Measurements from ENCODE around the gene CDC25B.
A peak's percentile ranks its signal among the peaks of the same experiment; 100 is the strongest.
"Not testable (repeated sequence)": the region's sequence is repeated elsewhere in the genome, so short reads cannot be mapped to it uniquely, and the experiment has no call there.

The CDC25B gene

DNA sequence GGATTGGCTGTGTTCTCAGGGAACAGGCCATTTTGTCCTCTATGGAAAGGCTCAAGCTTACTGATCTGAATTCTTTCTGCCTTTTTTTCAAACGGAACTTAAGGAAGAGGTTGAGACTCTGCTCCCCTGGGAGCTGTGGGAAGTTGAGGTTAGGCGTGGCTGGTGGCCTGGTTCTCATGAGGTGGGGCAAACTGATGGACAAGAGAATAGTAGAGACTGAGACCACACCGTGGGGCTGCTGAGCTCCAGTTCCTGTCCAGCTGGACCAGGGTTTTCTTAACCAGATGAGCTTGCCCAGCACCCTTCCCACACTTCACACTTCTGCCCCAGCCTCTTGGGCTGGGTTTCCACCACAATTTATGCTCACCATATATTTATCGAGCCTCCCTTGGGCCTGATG is 30.3 kb downstream of the CDC25B start:
- H3K4me3 ChIP-seq (replicated peaks in 1 of 2; ENCODE audit: low read depth in 2 of 2, low read length in 2 of 2): no peak overlapping the region
- TF ChIP-seq, protein P1, sequence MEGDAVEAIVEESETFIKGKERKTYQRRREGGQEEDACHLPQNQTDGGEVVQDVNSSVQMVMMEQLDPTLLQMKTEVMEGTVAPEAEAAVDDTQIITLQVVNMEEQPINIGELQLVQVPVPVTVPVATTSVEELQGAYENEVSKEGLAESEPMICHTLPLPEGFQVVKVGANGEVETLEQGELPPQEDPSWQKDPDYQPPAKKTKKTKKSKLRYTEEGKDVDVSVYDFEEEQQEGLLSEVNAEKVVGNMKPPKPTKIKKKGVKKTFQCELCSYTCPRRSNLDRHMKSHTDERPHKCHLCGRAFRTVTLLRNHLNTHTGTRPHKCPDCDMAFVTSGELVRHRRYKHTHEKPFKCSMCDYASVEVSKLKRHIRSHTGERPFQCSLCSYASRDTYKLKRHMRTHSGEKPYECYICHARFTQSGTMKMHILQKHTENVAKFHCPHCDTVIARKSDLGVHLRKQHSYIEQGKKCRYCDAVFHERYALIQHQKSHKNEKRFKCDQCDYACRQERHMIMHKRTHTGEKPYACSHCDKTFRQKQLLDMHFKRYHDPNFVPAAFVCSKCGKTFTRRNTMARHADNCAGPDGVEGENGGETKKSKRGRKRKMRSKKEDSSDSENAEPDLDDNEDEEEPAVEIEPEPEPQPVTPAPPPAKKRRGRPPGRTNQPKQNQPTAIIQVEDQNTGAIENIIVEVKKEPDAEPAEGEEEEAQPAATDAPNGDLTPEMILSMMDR (IDR thresholded peaks at IDR 0.05; ENCODE audit: low read depth, low read length): no peak
- DNase-seq (ENCODE audit: low read depth in 2 of 2): peak in 1 of 2 donors; percentile 28

DNA sequence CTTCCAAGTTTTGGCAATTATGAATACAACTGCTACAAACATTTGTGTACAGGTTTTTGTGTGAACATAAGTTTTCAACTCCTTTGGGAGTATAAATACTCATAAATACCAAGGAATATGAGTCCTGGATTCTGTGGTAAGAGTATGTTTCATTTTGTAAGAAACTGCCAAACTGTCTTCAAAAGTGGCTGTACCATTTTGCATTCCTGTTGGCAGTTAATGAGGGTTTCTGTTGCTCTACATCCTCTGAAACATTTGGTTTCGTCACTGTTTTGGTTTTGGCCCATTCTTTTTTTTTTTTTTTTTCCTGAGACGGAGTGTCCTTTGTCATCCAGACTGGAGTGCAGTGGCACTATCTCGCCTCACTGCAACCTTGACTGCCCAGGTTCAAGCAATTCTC is 32.7 kb downstream of the CDC25B start:
- TF ChIP-seq, protein P1 (IDR thresholded peaks at IDR 0.05; ENCODE audit: low read depth, low read length): no peak
- DNase-seq (ENCODE audit: low read depth in 2 of 2): no peak
- H3K4me3 ChIP-seq (replicated peaks in 1 of 2; ENCODE audit: low read depth in 2 of 2, low read length in 2 of 2): no peak overlapping the region

DNA sequence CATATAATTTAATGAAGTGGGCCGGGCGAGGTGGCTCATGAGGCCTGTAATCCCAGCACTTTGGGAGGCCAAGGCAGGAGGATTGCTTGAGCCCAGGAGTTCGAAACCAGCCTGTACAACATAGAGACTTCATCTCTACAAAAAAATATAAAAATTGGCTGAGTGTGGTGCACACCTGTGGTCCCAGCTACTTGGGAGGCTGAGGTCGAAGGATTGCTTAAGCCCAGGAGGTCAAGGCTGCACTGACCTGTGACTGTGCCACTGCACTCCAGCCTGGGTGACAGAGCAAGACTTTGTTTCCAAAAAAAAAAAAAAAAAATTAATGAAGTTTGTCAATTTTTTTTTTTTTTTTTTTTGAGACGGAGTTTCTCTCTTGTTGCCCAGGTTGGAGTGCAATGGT is 33.8 kb downstream of the CDC25B start:
- not testable (repeated sequence) for DNase-seq (ENCODE audit: low read depth in 2 of 2); H3K4me3 ChIP-seq (replicated peaks in 1 of 2; ENCODE audit: low read depth in 2 of 2, low read length in 2 of 2)

DNA sequence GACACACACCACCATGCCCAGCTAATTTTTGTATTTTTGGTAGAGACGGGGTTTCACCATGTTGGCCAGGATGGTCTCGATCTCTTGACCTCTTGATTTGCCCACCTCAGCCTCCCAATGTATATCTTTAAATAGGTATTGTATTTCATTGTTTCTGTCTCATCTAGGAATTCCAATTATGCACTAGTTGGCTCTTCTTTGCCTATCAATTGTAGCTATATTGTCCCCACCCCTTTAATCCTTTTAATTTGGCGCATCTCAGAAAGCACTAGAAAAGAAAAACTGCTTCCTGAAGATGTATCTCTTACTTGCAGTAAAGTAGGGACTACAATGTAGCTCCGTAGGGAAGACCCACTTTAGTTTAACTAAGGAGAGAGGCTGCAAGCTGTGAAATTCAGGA is 40.0 kb downstream of the CDC25B start:
- TF ChIP-seq, protein P1 (IDR thresholded peaks at IDR 0.05; ENCODE audit: low read depth, low read length): no peak
- DNase-seq (ENCODE audit: low read depth in 2 of 2): no peak
- H3K4me3 ChIP-seq (replicated peaks in 1 of 2; ENCODE audit: low read depth in 2 of 2, low read length in 2 of 2): no peak overlapping the region

DNA sequence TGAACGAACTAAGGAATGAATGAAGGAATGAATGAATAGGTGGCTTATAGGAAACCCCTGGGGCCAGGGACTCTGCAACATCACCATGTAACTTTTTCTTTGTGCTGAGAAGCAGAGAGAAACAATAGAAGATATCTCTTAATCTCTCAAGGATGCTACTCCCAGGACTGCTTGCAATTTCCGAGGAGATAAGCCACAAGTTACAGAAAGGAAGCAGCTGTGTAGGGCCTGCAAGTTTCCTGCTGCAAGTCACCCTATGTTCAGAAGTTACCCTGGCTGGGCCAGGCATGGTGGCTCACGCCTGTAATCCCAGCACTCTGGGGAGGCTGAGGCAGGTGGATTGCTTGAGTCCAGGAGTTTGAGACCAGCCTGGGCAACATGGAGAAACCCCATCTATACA is 43.2 kb downstream of the CDC25B start:
- peak; percentile 19 to 34 for DNase-seq (ENCODE audit: low read depth in 2 of 2)
- no peak overlapping the region for H3K4me3 ChIP-seq (replicated peaks in 1 of 2; ENCODE audit: low read depth in 2 of 2, low read length in 2 of 2)
- TF ChIP-seq, protein P1 (IDR thresholded peaks at IDR 0.05; ENCODE audit: low read depth, low read length): no peak

DNA sequence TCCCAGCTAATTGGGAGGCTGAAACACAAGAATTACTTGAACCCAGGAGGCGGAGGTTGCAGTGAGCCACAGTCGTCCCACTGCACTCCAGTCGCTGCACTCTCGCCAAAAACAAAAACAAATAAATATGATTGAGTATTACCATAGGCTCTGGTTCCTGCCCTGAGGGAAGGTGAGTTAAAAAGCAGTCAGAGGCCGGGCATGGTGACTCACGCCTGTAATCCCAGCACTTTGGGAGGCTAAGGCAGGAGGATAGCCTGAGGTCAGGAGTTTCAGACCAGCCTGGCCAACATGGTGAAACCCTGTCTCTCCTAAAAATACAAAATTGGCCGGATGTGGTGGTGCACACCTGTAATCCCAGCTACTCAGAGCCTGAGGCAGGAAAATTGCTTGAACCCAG is 44.1 kb downstream of the CDC25B start:
- not testable (repeated sequence) for H3K4me3 ChIP-seq (replicated peaks in 1 of 2; ENCODE audit: low read depth in 2 of 2, low read length in 2 of 2); DNase-seq (ENCODE audit: low read depth in 2 of 2)

DNA sequence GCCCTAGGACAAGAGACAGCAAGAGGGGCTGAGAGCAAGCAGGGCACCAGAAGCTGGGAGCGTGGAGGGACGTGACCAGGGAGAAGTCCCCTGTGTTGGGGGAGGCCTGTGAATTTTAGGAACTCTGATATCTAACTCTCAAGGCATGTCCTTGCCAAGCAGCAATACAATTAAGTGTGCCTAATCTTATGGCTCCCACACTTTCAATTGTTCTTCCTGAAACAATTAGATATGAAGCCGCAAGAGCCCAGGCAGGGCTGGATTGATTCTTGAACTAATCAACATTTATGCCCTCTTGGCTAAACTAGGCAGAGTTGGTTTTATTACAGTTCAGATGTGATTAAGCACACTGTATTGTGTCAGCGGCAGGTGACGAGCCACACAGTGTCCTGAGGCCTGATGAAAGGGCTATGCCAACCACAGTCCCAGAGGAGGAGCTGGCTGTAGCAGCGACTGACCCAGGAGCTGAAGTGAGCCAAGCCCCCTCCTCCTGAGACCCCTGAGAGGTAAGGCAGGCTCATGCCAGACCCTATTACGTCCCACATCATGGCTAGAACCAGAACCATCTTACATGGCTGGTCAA is 46.3 kb downstream of the CDC25B start:
- DNase-seq (ENCODE audit: low read depth in 2 of 2): no peak
- H3K4me3 ChIP-seq (replicated peaks in 1 of 2; ENCODE audit: low read depth in 2 of 2, low read length in 2 of 2): no peak overlapping the region
- TF ChIP-seq, protein P1 (IDR thresholded peaks at IDR 0.05; ENCODE audit: low read depth, low read length): no peak

DNA sequence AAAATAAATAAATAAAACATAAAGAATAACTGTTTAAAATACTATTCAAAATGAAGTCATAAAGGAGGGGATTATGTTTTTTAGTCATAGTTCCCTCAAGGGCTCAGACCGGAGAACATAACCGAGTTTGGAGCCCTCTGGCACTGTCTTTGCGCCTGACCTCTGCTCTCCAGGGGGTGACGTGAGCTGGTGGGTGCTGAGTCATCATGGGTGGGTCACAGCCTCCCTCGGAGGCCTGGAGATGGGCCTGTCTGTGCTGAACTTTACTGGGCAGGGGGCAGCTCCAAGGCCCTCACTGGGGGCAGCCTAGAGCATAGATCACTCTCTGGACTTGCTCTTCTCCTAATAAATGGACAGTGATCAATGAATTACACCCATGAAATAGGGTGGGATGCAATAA is 47.4 kb downstream of the CDC25B start:
- TF ChIP-seq, protein P1 (IDR thresholded peaks at IDR 0.05; ENCODE audit: low read depth, low read length): no peak
- H3K4me3 ChIP-seq (replicated peaks in 1 of 2; ENCODE audit: low read depth in 2 of 2, low read length in 2 of 2): no peak overlapping the region
- peak; percentile 67 to 83 for DNase-seq (ENCODE audit: low read depth in 2 of 2)

DNA sequence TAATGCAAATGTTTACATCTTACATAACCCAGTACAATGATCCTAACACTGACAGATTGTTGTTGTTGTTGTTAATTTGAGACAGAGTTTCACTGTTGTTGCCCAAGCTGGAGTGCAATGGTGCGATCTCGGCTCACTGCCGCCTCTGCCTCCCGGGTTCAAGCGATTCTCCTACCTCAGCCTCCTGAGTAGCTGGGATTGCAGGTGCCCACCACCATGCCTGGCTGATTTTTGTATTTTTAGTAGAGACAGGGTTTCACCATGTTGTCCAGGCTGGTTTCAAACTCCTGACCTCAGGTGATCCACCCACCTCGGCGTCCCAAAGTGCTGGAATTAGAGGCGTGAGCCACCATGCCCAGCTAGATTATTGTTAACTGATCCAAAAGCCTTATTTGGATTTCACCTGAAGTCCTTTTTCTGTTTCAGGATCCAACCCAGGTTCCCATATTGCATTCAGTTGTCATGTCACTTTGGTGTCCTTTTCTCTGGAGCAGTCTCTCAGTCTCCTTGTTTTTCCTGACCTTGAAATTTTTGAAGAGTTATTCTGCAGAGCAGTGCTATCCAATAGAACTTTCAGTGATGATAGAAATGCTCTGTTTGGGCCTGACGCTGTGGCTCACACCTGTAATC is 48.0 kb downstream of the CDC25B start:
- DNase-seq (ENCODE audit: low read depth in 2 of 2); H3K4me3 ChIP-seq (replicated peaks in 1 of 2; ENCODE audit: low read depth in 2 of 2, low read length in 2 of 2): not testable (repeated sequence)

Data from cardiac fibroblast (primary cell).